Transverse colon (tissue), 4 donors: ENCODE results near the gene PNLDC1.
"Not testable (repeated sequence)": the region's sequence is repeated elsewhere in the genome, so short reads cannot be mapped to it uniquely, and the experiment has no call there.

Experiments
- CTCF ChIP-seq, 5 experiments: fragments of 200-600 bp in 3 of 5; fragments of 450-650 bp in 2 of 5; sonication (generic) in 3 of 5; IDR thresholded peaks; 1 replicate in 2 of 5; 2 replicates in 3 of 5; pipeline ENCODE4 v1.5.1; 2016 to 2017; ENCODE audit warnings: antibody characterized with exemption in 5 of 5, inconsistent platforms in 3 of 5, mild to moderate bottlenecking in 2 of 5, moderate library complexity in 1 of 5
- POLR2A ChIP-seq: fragments of 450-650 bp; IDR thresholded peaks from one replicate; pipeline ENCODE4 v1.6.1; 2016; ENCODE audit warnings: antibody characterized with exemption, mild to moderate bottlenecking, moderate library complexity
- POLR2AphosphoS5 ChIP-seq, 3 donors: sonication (generic); formaldehyde crosslinking; IDR thresholded peaks; one replicate each; pipeline ENCODE4 v1.6.1; 2016; ENCODE audit warnings: antibody characterized with exemption in 3 of 3

GRCh38 chr6:159848552-159848951, 48.5 kb downstream of the PNLDC1 start:
- not testable (repeated sequence) for TF ChIP-seq CTCF (IDR thresholded peaks at IDR 0.05); POLR2AphosphoS5 (IDR thresholded peaks at IDR 0.05); POLR2A
